ENCODE results near the gene DENND1C. TPM values are rescaled to one million over a fixed set of nuclear protein-coding genes. Genes with fewer than 3 reads are reported as not detected.
"Not testable (repeated sequence)": the region's sequence is repeated elsewhere in the genome, so short reads cannot be mapped to it uniquely, and the experiment has no call there.

Gene DENND1C
- total RNA-seq, 1 experiment from 2014 or later = not detected

DNA sequence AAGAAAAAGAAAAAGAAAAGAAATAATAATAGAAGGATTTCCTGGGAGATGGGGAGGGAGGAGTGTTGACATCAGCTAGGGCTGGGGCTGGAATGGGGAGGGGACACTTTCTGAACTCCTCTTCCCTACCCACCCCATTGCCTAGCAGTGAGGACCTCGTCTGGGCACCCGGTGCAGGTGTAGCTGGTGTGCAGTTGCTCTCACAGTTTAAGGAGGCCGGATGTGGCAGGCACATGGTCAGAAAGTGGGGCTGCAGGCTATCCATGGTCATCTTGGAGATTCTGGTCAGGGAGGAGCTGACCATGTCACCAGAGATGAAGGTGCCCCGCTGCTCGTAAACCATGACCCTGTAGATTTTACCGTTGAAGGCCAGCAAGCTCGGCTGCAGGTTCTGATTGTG lies 29.0 kb upstream of the DENND1C start:
- TF ChIP-seq, protein P1, sequence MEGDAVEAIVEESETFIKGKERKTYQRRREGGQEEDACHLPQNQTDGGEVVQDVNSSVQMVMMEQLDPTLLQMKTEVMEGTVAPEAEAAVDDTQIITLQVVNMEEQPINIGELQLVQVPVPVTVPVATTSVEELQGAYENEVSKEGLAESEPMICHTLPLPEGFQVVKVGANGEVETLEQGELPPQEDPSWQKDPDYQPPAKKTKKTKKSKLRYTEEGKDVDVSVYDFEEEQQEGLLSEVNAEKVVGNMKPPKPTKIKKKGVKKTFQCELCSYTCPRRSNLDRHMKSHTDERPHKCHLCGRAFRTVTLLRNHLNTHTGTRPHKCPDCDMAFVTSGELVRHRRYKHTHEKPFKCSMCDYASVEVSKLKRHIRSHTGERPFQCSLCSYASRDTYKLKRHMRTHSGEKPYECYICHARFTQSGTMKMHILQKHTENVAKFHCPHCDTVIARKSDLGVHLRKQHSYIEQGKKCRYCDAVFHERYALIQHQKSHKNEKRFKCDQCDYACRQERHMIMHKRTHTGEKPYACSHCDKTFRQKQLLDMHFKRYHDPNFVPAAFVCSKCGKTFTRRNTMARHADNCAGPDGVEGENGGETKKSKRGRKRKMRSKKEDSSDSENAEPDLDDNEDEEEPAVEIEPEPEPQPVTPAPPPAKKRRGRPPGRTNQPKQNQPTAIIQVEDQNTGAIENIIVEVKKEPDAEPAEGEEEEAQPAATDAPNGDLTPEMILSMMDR (conservative IDR thresholded peaks at IDR 0.05) = no peak
- TF ChIP-seq EZH2 (IDR thresholded peaks at IDR 0.05; ENCODE audit: low read depth) = no peak
- BruUV-seq (replicated peaks) = no TSS peak
- no peaks in the 10 kb centered on the region for H4K20me1 ChIP-seq (ENCODE audit: insufficient read depth)
- H3K4me3 ChIP-seq = no peak overlapping the region
- no peaks in the 10 kb centered on the region for H3K4me1 ChIP-seq (replicated peaks; ENCODE audit: insufficient read depth)
- ChIA-PET POLR2A (ENCODE audit: unreplicated experiment) (no interaction called here), CTCF (no interaction called here)
- H3F3A ChIP-seq (ENCODE audit: insufficient read depth, low read depth) = no peaks in the 10 kb centered on the region
- H3K9me3 ChIP-seq (ENCODE audit: insufficient read depth, low read depth) = no peaks in the 10 kb centered on the region
- intact Hi-C loops (cut with micrococcal nuclease; ENCODE audit: unreplicated experiment) = no loop called here
- no peak overlapping the region for H3K4me2 ChIP-seq
- H3K9me2 ChIP-seq (ENCODE audit: insufficient read depth) = no peaks in the 10 kb centered on the region
- no peaks in the 10 kb centered on the region for H3K79me2 ChIP-seq (ENCODE audit: low read depth)
- no peak overlapping the region for H3K27ac ChIP-seq
- DNase-seq = no peak
- H3K36me3 ChIP-seq (ENCODE audit: low read depth) = no peaks in the 10 kb centered on the region
- no peak overlapping the region for H2AFZ ChIP-seq
- H3K27me3 ChIP-seq (ENCODE audit: insufficient read depth, low read depth) = no peaks in the 10 kb centered on the region

DNA sequence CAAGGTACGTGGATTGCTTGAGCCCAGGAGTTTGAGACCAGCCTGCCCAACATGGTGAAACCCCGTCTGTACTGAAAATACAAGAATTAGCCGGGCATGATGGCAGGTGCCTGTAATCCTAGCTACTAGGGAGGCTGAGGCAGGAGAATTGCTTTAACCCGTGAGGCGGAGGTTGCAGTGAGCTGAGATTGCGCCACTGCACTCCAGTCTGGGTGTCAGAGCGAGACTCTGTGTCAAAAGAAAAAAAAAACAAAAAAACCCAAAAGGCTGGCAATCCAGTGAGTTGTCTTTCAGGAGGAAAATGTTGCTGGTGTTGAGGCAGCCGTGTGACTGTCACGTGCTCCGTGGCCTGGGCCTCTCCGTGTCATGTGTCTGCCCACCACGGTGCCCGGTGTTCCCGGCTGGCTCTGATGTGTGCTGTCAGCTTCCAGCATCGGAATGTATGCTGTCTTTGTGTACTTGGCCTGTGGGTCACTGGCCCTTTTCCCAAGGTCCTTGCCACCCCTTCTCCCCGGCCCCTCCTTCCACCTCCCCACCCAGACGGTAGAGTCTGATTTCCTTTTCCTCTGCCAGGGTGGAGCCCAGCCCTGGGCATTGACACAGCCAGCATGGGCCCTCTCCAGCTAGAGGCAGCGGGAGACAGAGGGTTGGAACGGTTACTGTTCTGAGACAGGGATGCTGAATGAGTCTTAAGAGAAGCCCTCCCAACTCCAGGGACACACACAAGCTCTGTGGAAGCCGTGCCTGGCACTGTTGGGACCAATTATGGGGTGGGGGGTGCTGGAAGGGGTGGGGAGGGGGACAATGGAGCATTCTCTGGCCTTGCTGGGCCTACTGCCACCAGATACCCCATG lies 27.8 kb upstream of the DENND1C start:
- Histone ChIP-seq H3K27me3 (ENCODE audit: insufficient read depth, low read depth) (no peaks in the 10 kb centered on the region), H3K9me2 (ENCODE audit: insufficient read depth) (no peaks in the 10 kb centered on the region), H2AFZ (no peak overlapping the region), H3K36me3 (ENCODE audit: low read depth) (no peaks in the 10 kb centered on the region), H3K4me2 (no peak overlapping the region), H3K4me1 (replicated peaks; ENCODE audit: insufficient read depth) (no peaks in the 10 kb centered on the region), H3F3A (ENCODE audit: insufficient read depth, low read depth) (no peaks in the 10 kb centered on the region), H3K27ac (no peak overlapping the region), H3K9me3 (ENCODE audit: insufficient read depth, low read depth) (no peaks in the 10 kb centered on the region), H3K4me3 (no peak overlapping the region), H3K79me2 (ENCODE audit: low read depth) (no peaks in the 10 kb centered on the region), H4K20me1 (ENCODE audit: insufficient read depth) (no peaks in the 10 kb centered on the region)
- no TSS peak for BruUV-seq (replicated peaks)
- intact Hi-C loops (cut with micrococcal nuclease; ENCODE audit: unreplicated experiment) = no loop called here
- TF ChIP-seq, protein P1 (conservative IDR thresholded peaks at IDR 0.05) = no peak
- no peak for TF ChIP-seq EZH2 (IDR thresholded peaks at IDR 0.05; ENCODE audit: low read depth)
- CTCF ChIA-PET = no interaction called here
- DNase-seq = no peak
- POLR2A ChIA-PET (ENCODE audit: unreplicated experiment) = no interaction called here

GRCh38 chr19:6508028-6508771 lies 26.6 kb upstream of the DENND1C start:
- intact Hi-C loops (cut with micrococcal nuclease; ENCODE audit: unreplicated experiment); BruUV-seq (replicated peaks); CTCF ChIA-PET: not testable (repeated sequence)

More at GRCh38 chr19:6508028-6508771, 26.6 kb upstream of the DENND1C start:
- H2AFZ ChIP-seq; H3K27me3 ChIP-seq (ENCODE audit: insufficient read depth, low read depth); H3K4me2 ChIP-seq; H3K9me3 ChIP-seq (ENCODE audit: insufficient read depth, low read depth); H3F3A ChIP-seq (ENCODE audit: insufficient read depth, low read depth); H3K4me1 ChIP-seq (replicated peaks; ENCODE audit: insufficient read depth); H3K27ac ChIP-seq; H3K9me2 ChIP-seq (ENCODE audit: insufficient read depth); DNase-seq; H3K79me2 ChIP-seq (ENCODE audit: low read depth); POLR2A ChIA-PET (ENCODE audit: unreplicated experiment); H4K20me1 ChIP-seq (ENCODE audit: insufficient read depth); H3K4me3 ChIP-seq; H3K36me3 ChIP-seq (ENCODE audit: low read depth): not testable (repeated sequence)

All from PC-9 (cell line).